IMR-90 (cell line): ENCODE results near the gene LTBP2. TPM values are rescaled to one million over a fixed set of nuclear protein-coding genes. Genes with fewer than 3 reads are reported as not detected.

Experiments used
- ATAC-seq: fragments of 200-7000 bp; cut with Tn5 transposase; 2 replicates; pipeline ENCODE4 v1.9.1; 2020; ENCODE audit warnings: low read depth, mild to moderate bottlenecking, moderate library complexity
- BruUV-seq: library from RNA; stranded (reverse); fragments of 400-500 nt; replicated peaks from 2 replicates; lab custom pipeline; 2021; lab: Mats Ljungman, UMichigan
- CTCF ChIA-PET: fragments of 300-600 bp; formaldehyde crosslinking; extraction: SDS; loops from one replicate; lab custom pipeline; 2021; ENCODE audit warnings: antibody characterized with exemption; lab: Yijun Ruan, JAX
- POLR2A ChIA-PET: fragments of 300-600 bp; sonication (Branson Sonifier 250); formaldehyde crosslinking; loops from one replicate; lab custom pipeline; 2022; ENCODE audit warnings: antibody characterized with exemption; ENCODE audit not compliant: unreplicated experiment; lab: Charles Lee
- DNase-seq: peaks from one replicate; pipeline ENCODE4 v3.0.0; 2013
- H2AFZ ChIP-seq: replicated peaks from 2 replicates; pipeline ENCODE3; 2013; ENCODE audit warnings: low read length, mild to moderate bottlenecking; ENCODE audit not compliant: poor library complexity
- H2AK5ac ChIP-seq: 2 replicates; pipeline ENCODE4 v1.6.1; 2013; ENCODE audit warnings: low read depth, low read length, inconsistent platforms
- H2AK9ac ChIP-seq: replicated peaks from 2 replicates; pipeline ENCODE3; 2013; ENCODE audit warnings: mild to moderate bottlenecking, low read depth, low read length, moderate library complexity; ENCODE audit not compliant: poor library complexity
- H2BK120ac ChIP-seq: 2 replicates; pipeline ENCODE4 v1.6.1; 2013; ENCODE audit warnings: low read depth, low read length, inconsistent platforms
- H2BK15ac ChIP-seq: 3 replicates; pipeline ENCODE4 v1.6.1; 2013; ENCODE audit warnings: low read depth, low read length, inconsistent platforms
- H2BK20ac ChIP-seq: 2 replicates; pipeline ENCODE4 v1.6.1; 2013; ENCODE audit warnings: low read depth, mild to moderate bottlenecking, inconsistent platforms, low read length, moderate library complexity
- H2BK5ac ChIP-seq: 2 replicates; pipeline ENCODE4 v1.6.1; 2013; ENCODE audit warnings: mild to moderate bottlenecking, low read depth, low read length, inconsistent platforms; ENCODE audit not compliant: poor library complexity, severe bottlenecking
- H3K14ac ChIP-seq: replicated peaks from 2 replicates; pipeline ENCODE4 v1.6.1; 2013; ENCODE audit warnings: low read depth, low read length, inconsistent platforms
- H3K18ac ChIP-seq: 2 replicates; pipeline ENCODE4 v1.6.1; 2013; ENCODE audit warnings: low read depth, low read length, control low read depth
- H3K23ac ChIP-seq: 2 replicates; pipeline ENCODE4 v1.6.1; 2013; ENCODE audit warnings: low read depth, low read length, inconsistent platforms
- H3K27ac ChIP-seq: 2 replicates; pipeline ENCODE4 v1.5.1; 2013; ENCODE audit warnings: mild to moderate bottlenecking, control low read depth, low read length; ENCODE audit not compliant: insufficient read depth
- H3K27me3 ChIP-seq: 2 replicates; pipeline ENCODE4 v1.6.1; 2013; ENCODE audit warnings: low read length; ENCODE audit not compliant: control insufficient read depth, insufficient read depth
- H3K36me3 ChIP-seq: 2 replicates; pipeline ENCODE4 v1.6.1; 2013; ENCODE audit warnings: low read length, mixed read lengths; ENCODE audit not compliant: control insufficient read depth, insufficient read depth
- H3K4ac ChIP-seq: 2 replicates; pipeline ENCODE4 v1.6.1; 2013; ENCODE audit warnings: low read depth, low read length, inconsistent platforms
- H3K4me1 ChIP-seq: 2 replicates; pipeline ENCODE4 v1.6.1; 2013; ENCODE audit warnings: low read length, mixed read lengths; ENCODE audit not compliant: control insufficient read depth, insufficient read depth
- H3K4me2 ChIP-seq: 2 replicates; pipeline ENCODE4 v1.6.1; 2013; ENCODE audit warnings: low read depth, mild to moderate bottlenecking, control low read depth, low read length, moderate library complexity
- H3K4me3 ChIP-seq: 2 replicates; pipeline ENCODE4 v1.5.1; 2013; ENCODE audit warnings: low read depth, mild to moderate bottlenecking, control low read depth, low read length, moderate library complexity; ENCODE audit not compliant: insufficient read depth
- H3K56ac ChIP-seq: 2 replicates; pipeline ENCODE4 v1.6.1; 2013; ENCODE audit warnings: low read length, inconsistent platforms; ENCODE audit not compliant: insufficient read depth; ENCODE audit errors: extremely low read depth
- H3K79me1 ChIP-seq, 2 experiments: 2 replicates each; pipeline ENCODE4 v1.6.1; 2013; ENCODE audit warnings: low read length in 2 of 2, inconsistent platforms in 1 of 2, low read depth in 1 of 2
- H3K9ac ChIP-seq: 2 replicates; pipeline ENCODE4 v1.6.1; 2013; ENCODE audit warnings: low read depth, low read length, control low read depth
- H3K9me1 ChIP-seq: 2 replicates; pipeline ENCODE4 v1.6.1; 2013; ENCODE audit warnings: low read length, inconsistent platforms; ENCODE audit not compliant: insufficient read depth
- H3K9me3 ChIP-seq: 2 replicates; pipeline ENCODE4 v1.6.1; 2013; ENCODE audit warnings: low read length; ENCODE audit not compliant: control insufficient read depth, insufficient read depth
- H4K20me1 ChIP-seq: 2 replicates; pipeline ENCODE4 v1.6.1; 2013; ENCODE audit warnings: low read length, inconsistent platforms; ENCODE audit not compliant: insufficient read depth
- H4K5ac ChIP-seq: 2 replicates; pipeline ENCODE4 v1.6.1; 2013; ENCODE audit warnings: mild to moderate bottlenecking, low read depth, low read length, control low read depth
- H4K8ac ChIP-seq, 2 experiments: 2 replicates each; pipeline ENCODE4 v1.6.1; 2013; ENCODE audit warnings: low read depth in 2 of 2, low read length in 2 of 2, control low read depth in 1 of 2, inconsistent platforms in 1 of 2
- H4K91ac ChIP-seq: 2 replicates; pipeline ENCODE4 v1.6.1; 2013; ENCODE audit warnings: low read depth, low read length, inconsistent platforms; ENCODE audit not compliant: insufficient read depth
- BHLHE40 ChIP-seq: fragments of 150-350 bp; IDR thresholded peaks from 2 replicates; pipeline ENCODE4 v1.6.1; 2016; ENCODE audit warnings: mild to moderate bottlenecking, low read depth, low read length
- CEBPB ChIP-seq: IDR thresholded peaks from 2 replicates; pipeline ENCODE4 v1.6.1; 2012; ENCODE audit warnings: low read depth, low read length, improper control_type of control experiment
- MAFK ChIP-seq: IDR thresholded peaks from 2 replicates; pipeline ENCODE4 v1.6.1; 2012; ENCODE audit warnings: low read depth, low read length, improper control_type of control experiment
- MAZ ChIP-seq: IDR thresholded peaks from 2 replicates; pipeline ENCODE4 v1.6.1; 2012; ENCODE audit warnings: low read depth, mild to moderate bottlenecking, low read length, improper control_type of control experiment, moderate library complexity, borderline replicate concordance
- MXI1 ChIP-seq: IDR thresholded peaks from 2 replicates; pipeline ENCODE4 v1.6.1; 2012; ENCODE audit warnings: low read depth, mild to moderate bottlenecking, low read length, moderate library complexity, borderline replicate concordance
- POLR2A ChIP-seq: IDR thresholded peaks from 2 replicates; pipeline ENCODE4 v1.6.1; 2012; ENCODE audit warnings: mild to moderate bottlenecking, low read depth, low read length
- RAD21 ChIP-seq: IDR thresholded peaks from 2 replicates; pipeline ENCODE4 v1.6.1; 2012; ENCODE audit warnings: low read length, improper control_type of control experiment
- RCOR1 ChIP-seq: IDR thresholded peaks from 2 replicates; pipeline ENCODE4 v1.6.1; 2012; ENCODE audit warnings: mild to moderate bottlenecking, low read length, improper control_type of control experiment; ENCODE audit not compliant: insufficient replicate concordance
- RFX5 ChIP-seq: IDR thresholded peaks from 2 replicates; pipeline ENCODE4 v1.8.0; 2012; ENCODE audit warnings: low read depth, mild to moderate bottlenecking, low read length, moderate library complexity
- SMC3 ChIP-seq: fragments of 150-350 bp; IDR thresholded peaks from 2 replicates; pipeline ENCODE4 v1.6.1; 2016; ENCODE audit warnings: low read depth, mild to moderate bottlenecking, antibody characterized with exemption, low read length, moderate library complexity
- WGBS, 2 experiments: methylation state at CpG; one replicate each; pipeline versions ENCODE4 v1.1.5 to v1.1.7; 2013; ENCODE audit warnings: missing lambda C conversion rate in 2 of 2; ENCODE audit not compliant: insufficient read length in 1 of 2; ENCODE audit errors: extremely low coverage in 2 of 2; 5-methylcytosine and 5-hydroxymethylcytosine counted together
- dilution Hi-C: fragments of 300-500 bp; cut with HindIII; formaldehyde crosslinking; loops from one replicate; pipeline ENCODE4 v1.14.3; 2018; ENCODE audit warnings: low sequenced_read_pairs; ENCODE audit not compliant: unreplicated experiment
- in situ Hi-C: fragments of 300-500 bp; cut with MboI; formaldehyde crosslinking; loops from 3 replicates; pipeline ENCODE4 v1.14.3; 2019; ENCODE audit warnings: low sequenced_read_pairs, inconsistent platforms, mixed read lengths
- intact Hi-C: fragments of 100-400 bp; cut with micrococcal nuclease; formaldehyde crosslinking; loops from 2 replicates; pipeline ENCODE4 v1.10.0; 2022
- polyA plus RNA-seq, 3 experiments: library from polyadenylated mRNA; depleted of rRNA; stranded (reverse); fragments of >200 nt; gene quantifications; 2 replicates each; pipeline ENCODE4 v1.2.3, GENCODE V29; 2012; ENCODE audit warnings: low replicate concordance in 1 of 3
- total RNA-seq: library from RNA; depleted of rRNA; stranded (reverse); fragments of >200 nt; gene quantifications from 2 replicates; pipeline ENCODE4 v1.2.3, GENCODE V29; 2012
- TF ChIP-seq, protein P1 (sequence below): fragments of 150-350 bp; IDR thresholded peaks from 2 replicates; pipeline ENCODE4 v1.6.1; 2017; ENCODE audit warnings: mild to moderate bottlenecking, antibody characterized with exemption, low read length, low read depth
- TF ChIP-seq, protein P2 (sequence below): fragments of 150-350 bp; IDR thresholded peaks from 2 replicates; pipeline ENCODE4 v1.6.1; 2016; ENCODE audit warnings: low read depth, mild to moderate bottlenecking, low read length, moderate library complexity, borderline replicate concordance

Gene LTBP2
- total and polyA plus RNA-seq, 2 of the 4 experiments (the other 2 are of a cell fraction): 23.8 to 79.3 TPM

DNA sequence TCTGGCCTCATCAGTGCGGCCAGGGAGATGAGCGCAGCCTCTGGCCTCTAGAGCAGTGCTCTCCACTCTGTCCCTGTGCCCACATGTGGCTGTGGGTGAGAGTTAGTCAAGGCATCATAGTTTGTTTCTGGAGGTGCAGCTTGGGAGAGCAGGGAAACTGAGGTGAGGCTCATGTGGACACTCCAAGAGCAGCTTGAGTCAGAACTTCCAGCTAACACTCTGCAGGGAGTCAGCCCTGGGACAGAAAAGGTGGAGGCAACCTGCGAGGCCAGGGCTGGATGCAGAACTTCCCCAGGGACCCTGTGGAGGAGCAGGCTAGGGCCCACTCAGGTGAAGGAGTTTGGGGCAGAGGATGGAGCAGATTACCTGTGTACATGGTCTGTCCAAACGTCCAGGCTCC lies 107.6 kb downstream of the LTBP2 start:
- Histone ChIP-seq H3K9me3 (no peaks in the 10 kb centered on the region), H2BK20ac (no peak overlapping the region), H2BK5ac (no peak overlapping the region), H3K9me1 (no peaks in the 10 kb centered on the region; the same call in 1 of the 2 replicates), H3K4ac (no peak overlapping the region), H2AK5ac (no peak overlapping the region), H2AK9ac (no peak overlapping the region), H3K23ac (no peak overlapping the region), H3K36me3 (peaks cover 32% of the 10 kb centered on the region), H2BK120ac (no peak overlapping the region), H3K14ac (no peak overlapping the region), H3K4me3 (no peak overlapping the region), H3K79me1 (peaks cover 0 to 9% of the 10 kb centered on the region in 2 experiments; a peak in 1 of 4 replicates), H2BK15ac (no peak overlapping the region), H4K91ac (no peak overlapping the region), H3K27me3 (no peaks in the 10 kb centered on the region), H3K18ac (no peak overlapping the region), H3K56ac (no peak overlapping the region), H3K9ac (no peak overlapping the region), H4K5ac (no peak overlapping the region), H3K27ac (no peak overlapping the region), H4K8ac (no peak overlapping the region), H3K4me1 (peaks cover 3% of the 10 kb centered on the region; the same call in 1 of the 2 replicates), H3K4me2 (no peak overlapping the region), H4K20me1 (no peaks in the 10 kb centered on the region), H2AFZ (no peak overlapping the region)
- ChIA-PET CTCF (interaction anchor here (0.6 kb wide), 1 partner anchor 527 kb away, joined by 3 read pairs; no protein-coding TSS in a partner anchor), POLR2A (no interaction called here)
- no peak for DNase-seq
- dilution Hi-C loops (no loop called here), in situ Hi-C loops (loop anchor here (5.0 to 10.0 kb wide), 2 partner anchors 103 to 290 kb away; no protein-coding TSS in a partner anchor), intact Hi-C loops (no loop called here)
- no peak for ATAC-seq
- BruUV-seq: no TSS peak
- TF ChIP-seq MAZ (no peak), RAD21 (no peak), CEBPB (no peak), POLR2A (no peak), BHLHE40 (no peak), RCOR1 (no peak), MXI1 (no peak), RFX5 (no peak), SMC3 (no peak), MAFK (no peak)
- TF ChIP-seq, protein P1, sequence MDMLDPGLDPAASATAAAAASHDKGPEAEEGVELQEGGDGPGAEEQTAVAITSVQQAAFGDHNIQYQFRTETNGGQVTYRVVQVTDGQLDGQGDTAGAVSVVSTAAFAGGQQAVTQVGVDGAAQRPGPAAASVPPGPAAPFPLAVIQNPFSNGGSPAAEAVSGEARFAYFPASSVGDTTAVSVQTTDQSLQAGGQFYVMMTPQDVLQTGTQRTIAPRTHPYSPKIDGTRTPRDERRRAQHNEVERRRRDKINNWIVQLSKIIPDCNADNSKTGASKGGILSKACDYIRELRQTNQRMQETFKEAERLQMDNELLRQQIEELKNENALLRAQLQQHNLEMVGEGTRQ: no peak
- TF ChIP-seq, protein P2, sequence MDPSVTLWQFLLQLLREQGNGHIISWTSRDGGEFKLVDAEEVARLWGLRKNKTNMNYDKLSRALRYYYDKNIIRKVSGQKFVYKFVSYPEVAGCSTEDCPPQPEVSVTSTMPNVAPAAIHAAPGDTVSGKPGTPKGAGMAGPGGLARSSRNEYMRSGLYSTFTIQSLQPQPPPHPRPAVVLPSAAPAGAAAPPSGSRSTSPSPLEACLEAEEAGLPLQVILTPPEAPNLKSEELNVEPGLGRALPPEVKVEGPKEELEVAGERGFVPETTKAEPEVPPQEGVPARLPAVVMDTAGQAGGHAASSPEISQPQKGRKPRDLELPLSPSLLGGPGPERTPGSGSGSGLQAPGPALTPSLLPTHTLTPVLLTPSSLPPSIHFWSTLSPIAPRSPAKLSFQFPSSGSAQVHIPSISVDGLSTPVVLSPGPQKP: no peak
- WGBS, 2 experiments: 86% methylated on average over 2 of the region's 4 CpGs; no CpG with 5 or more reads in 1 of the 2 experiments
